Activated naive CD8-positive, alpha-beta T cell treated with anti-CD3 and anti-CD28 coated beads for 36 hours (primary cell): ENCODE measurements around the gene ANO6. TPM values are rescaled to one million over a fixed set of nuclear protein-coding genes. Genes with fewer than 3 reads are reported as not detected.
"Not testable (repeated sequence)": the region's sequence is repeated elsewhere in the genome, so short reads cannot be mapped to it uniquely, and the experiment has no call there.

Experiments
- DNase-seq: peaks from one replicate; pipeline ENCODE4 v3.0.0; 2021
- H3K27ac Mint-ChIP-seq: one replicate; pipeline ENCODE4 v1.8.0; 2022; ENCODE audit warnings: mild to moderate bottlenecking, moderate library complexity, mixed read lengths
- H3K27me3 Mint-ChIP-seq: one replicate; pipeline ENCODE4 v1.8.0; 2022; ENCODE audit warnings: mild to moderate bottlenecking, mixed read lengths
- H3K36me3 Mint-ChIP-seq: one replicate; pipeline ENCODE4 v1.8.0; 2021; ENCODE audit warnings: mild to moderate bottlenecking, mixed read lengths
- H3K4me1 Mint-ChIP-seq: one replicate; pipeline ENCODE4 v1.8.0; 2021; ENCODE audit warnings: mixed read lengths
- H3K4me3 Mint-ChIP-seq: one replicate; pipeline ENCODE4 v1.8.0; 2022; ENCODE audit warnings: mild to moderate bottlenecking, moderate library complexity, mixed read lengths
- H3K9me3 Mint-ChIP-seq: one replicate; pipeline ENCODE4 v1.8.0; 2022; ENCODE audit warnings: mixed read lengths
- total RNA-seq, 2 experiments: library from RNA; stranded (reverse); gene quantifications; one replicate each; pipeline ENCODE4 v1.2.3, GENCODE V29; 2021

ANO6 gene
- total RNA-seq, 2 experiments from 2014 or later = 12.1 to 12.6 TPM

DNA sequence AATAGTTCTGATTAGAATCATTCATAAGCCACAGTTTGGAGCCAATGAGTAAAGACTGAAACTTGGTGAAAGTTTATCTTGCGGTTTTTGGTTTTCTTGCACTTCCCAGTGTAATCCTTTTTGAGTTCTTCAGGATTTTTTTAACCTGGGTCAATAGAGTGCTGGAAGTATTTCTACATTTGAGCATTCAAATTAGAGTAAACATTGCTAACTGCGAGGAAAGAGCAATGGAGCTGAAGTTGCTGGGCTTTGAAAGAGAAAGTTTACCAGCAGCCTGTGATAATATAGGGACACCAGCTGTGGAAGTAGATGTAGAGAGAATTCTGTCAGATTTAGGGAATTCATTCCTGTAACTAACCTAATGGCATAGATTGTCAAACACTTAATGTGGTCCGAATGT, 30.3 kb downstream of the ANO6 start:
- H3K4me3 Mint-ChIP-seq = no peak overlapping the region
- no peak overlapping the region for H3K27ac Mint-ChIP-seq
- H3K27me3 Mint-ChIP-seq = no peaks in the 10 kb centered on the region
- no peak for DNase-seq
- H3K4me1 Mint-ChIP-seq = peaks cover 5% of the 10 kb centered on the region
- peaks cover 2% of the 10 kb centered on the region for H3K9me3 Mint-ChIP-seq
- H3K36me3 Mint-ChIP-seq = peaks cover 17% of the 10 kb centered on the region

DNA sequence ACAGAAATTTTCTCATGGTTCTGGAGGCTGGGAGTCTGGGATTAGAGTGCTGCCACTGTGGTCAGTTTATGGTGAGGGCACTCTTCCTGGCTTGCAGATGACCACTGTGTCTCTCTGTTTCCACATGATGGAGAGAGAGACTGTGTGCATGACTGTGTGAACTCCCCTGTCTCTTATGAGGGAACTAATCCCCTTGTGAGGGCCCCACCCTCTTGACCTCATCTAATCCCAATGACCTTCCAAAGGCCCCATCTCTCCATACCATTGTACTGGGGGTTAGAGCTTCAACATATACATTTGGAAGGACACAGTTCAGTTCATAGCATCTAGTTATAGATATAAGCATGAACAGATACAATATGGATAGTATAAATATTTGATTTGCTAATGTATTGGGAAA, 31.7 kb downstream of the ANO6 start:
- Mint-ChIP-seq H3K36me3 (peaks cover 11% of the 10 kb centered on the region), H3K27ac (no peak overlapping the region), H3K27me3 (no peaks in the 10 kb centered on the region), H3K4me1 (peaks cover 5% of the 10 kb centered on the region), H3K4me3 (no peak overlapping the region), H3K9me3 (peaks cover 2% of the 10 kb centered on the region)
- DNase-seq = no peak

GRCh38 chr12:45248095-45248494, 32.2 kb downstream of the ANO6 start:
- H3K27ac Mint-ChIP-seq = no peak overlapping the region
- no peak overlapping the region for H3K4me3 Mint-ChIP-seq
- H3K4me1 Mint-ChIP-seq = peaks cover 5% of the 10 kb centered on the region
- H3K9me3 Mint-ChIP-seq = peaks cover 2% of the 10 kb centered on the region
- H3K27me3 Mint-ChIP-seq = no peaks in the 10 kb centered on the region
- no peak for DNase-seq
- H3K36me3 Mint-ChIP-seq = peaks cover 11% of the 10 kb centered on the region

DNA sequence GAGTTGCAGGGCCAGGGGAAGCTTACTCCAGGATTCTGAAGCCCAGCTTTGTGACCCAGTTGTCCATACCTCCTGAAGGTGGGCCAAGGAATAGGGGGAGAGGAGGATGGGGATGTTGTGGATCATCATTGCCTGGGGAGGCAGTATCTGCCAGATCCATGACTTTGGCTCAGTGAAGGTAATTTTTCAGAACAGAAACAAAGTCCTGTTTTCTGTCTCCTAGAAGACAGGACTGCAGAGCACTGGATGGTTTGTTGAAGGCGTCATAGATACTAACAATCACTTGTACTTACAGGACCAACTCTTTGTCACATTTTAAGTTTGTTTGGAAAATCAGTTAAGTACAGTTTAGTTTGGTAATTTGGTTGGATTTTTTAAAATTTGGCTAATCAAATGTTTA, 38.4 kb downstream of the ANO6 start:
- peaks cover 10% of the 10 kb centered on the region for H3K4me1 Mint-ChIP-seq
- H3K9me3 Mint-ChIP-seq = no peaks in the 10 kb centered on the region
- H3K4me3 Mint-ChIP-seq = no peak overlapping the region
- DNase-seq = no peak
- H3K36me3 Mint-ChIP-seq = peaks cover 5% of the 10 kb centered on the region
- H3K27ac Mint-ChIP-seq = no peak overlapping the region
- no peaks in the 10 kb centered on the region for H3K27me3 Mint-ChIP-seq

DNA sequence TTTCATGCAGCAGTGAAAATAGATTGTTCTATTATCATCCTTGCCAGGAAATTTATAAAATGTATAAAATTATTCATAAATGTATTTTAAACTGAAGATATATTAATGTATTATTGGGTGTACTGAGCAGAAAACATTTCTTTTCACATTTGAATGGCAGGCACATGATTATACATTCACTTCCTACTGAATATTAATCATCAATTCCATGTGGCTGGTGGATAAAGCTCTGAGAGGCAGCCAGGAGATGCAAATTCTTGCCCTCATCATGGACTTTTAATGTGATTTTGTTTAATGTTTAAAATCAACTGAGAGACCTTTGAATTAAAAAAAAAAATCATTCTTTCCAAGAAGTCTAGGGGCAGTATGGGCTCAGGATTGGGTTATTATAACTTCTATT, 40.8 kb downstream of the ANO6 start:
- Mint-ChIP-seq H3K27me3 (no peaks in the 10 kb centered on the region), H3K36me3 (peaks cover 7% of the 10 kb centered on the region), H3K27ac (no peak overlapping the region), H3K4me3 (no peak overlapping the region), H3K9me3 (no peaks in the 10 kb centered on the region), H3K4me1 (peaks cover 10% of the 10 kb centered on the region)
- DNase-seq = no peak

DNA sequence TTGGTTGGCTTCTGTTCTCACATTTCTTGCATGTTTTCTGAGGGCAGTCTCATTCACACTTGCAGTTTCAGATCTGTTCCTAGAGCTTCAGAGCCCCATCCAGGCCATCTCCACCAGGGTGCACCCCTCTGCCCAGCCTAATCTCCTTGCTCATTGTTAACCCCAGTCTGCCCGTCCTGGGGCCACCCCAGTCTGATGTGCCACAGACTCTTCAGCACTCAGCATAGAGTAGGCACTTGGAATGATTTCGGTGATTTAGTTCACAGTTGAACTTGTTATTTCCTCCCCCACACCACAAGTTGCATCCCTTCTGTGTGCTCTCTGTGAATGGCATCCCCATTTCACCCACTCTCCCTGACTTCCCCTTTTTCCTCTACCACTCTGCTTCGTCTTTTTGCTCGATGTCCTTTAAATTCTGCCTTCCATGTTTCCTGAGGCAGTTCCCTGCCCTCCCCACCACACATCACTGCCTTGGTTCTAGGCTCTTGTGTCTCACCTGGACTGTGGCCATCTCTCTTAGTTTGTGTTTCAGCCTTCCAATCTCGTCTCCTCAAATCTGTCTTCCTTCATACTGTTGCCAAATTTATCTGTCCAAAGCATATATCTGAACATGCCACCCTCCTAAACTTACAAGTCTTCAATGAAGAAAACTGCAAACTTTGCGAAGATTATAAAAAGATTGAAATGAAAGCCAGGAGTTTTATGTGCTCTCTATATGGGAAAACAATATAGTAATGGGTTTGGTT, 41.5 kb downstream of the ANO6 start:
- Mint-ChIP-seq H3K27ac (no peak overlapping the region), H3K36me3 (peaks cover 7% of the 10 kb centered on the region), H3K4me1 (peaks cover 10% of the 10 kb centered on the region), H3K9me3 (no peaks in the 10 kb centered on the region), H3K4me3 (no peak overlapping the region), H3K27me3 (no peaks in the 10 kb centered on the region)
- DNase-seq = no peak

DNA sequence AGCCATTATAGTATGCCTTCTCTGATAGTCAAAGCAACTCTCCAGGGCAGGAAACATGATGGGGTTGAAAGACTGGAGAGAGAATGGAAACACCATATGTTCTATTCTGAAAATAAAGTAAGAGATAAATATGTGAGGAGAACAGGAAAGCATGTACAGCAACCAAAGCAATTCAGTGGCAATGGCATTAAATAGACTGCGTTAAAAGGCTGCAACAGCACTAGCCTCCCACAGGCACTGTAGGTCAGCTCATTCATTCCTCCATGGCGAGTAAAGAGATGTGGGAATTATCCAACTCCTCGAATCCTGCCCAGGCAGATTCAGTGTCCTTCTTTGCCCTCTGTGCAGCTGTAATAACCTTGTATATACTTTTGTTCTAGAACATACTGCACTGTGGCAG, 43.8 kb downstream of the ANO6 start:
- Mint-ChIP-seq H3K4me1 (peaks cover 10% of the 10 kb centered on the region), H3K36me3 (peaks cover 4% of the 10 kb centered on the region), H3K4me3 (no peak overlapping the region), H3K27me3 (no peaks in the 10 kb centered on the region), H3K9me3 (no peaks in the 10 kb centered on the region), H3K27ac (no peak overlapping the region)
- DNase-seq = no peak

GRCh38 chr12:45260104-45260815, 44.4 kb downstream of the ANO6 start:
- DNase-seq = no peak
- Mint-ChIP-seq H3K36me3 (peaks cover 4% of the 10 kb centered on the region), H3K27me3 (no peaks in the 10 kb centered on the region)

DNA sequence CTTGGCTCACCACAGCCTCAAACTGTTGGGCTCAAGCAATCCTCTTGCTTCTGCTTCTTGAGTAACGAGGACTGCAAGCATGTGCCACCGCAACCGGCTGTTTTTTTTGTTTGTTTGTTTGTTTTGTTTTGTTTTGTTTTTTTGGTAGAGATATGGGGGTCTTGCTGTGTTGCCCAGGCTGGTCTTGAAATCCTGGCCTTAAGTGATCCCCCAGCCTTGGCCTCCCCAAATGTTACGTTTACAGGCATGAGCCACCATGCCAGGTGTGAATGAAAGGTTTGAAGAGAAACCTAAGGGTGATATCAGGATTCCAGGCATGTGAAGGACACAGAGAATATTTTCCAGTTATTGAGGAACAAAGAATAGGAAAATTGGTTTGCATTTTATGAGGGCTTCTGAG, 45.0 kb downstream of the ANO6 start:
- Mint-ChIP-seq H3K4me3 (no peak overlapping the region), H3K27me3 (no peaks in the 10 kb centered on the region), H3K27ac (no peak overlapping the region), H3K4me1 (peaks cover 10% of the 10 kb centered on the region), H3K9me3 (no peaks in the 10 kb centered on the region), H3K36me3 (peaks cover 4% of the 10 kb centered on the region)
- no peak for DNase-seq

More at GRCh38 chr12:45260104-45260815, 44.4 kb downstream of the ANO6 start:
- H3K4me1 Mint-ChIP-seq = peaks cover 10% of the 10 kb centered on the region
- no peak overlapping the region for H3K4me3 Mint-ChIP-seq
- H3K27ac Mint-ChIP-seq = no peak overlapping the region
- no peaks in the 10 kb centered on the region for H3K9me3 Mint-ChIP-seq

- not testable (repeated sequence) for H3K27me3 Mint-ChIP-seq, DNase-seq, H3K9me3 Mint-ChIP-seq, H3K4me1 Mint-ChIP-seq, H3K4me3 Mint-ChIP-seq, H3K27ac Mint-ChIP-seq, H3K36me3 Mint-ChIP-seq
Measured at GRCh38 chr12:45262185-45262584, 46.3 kb downstream of the ANO6 start.

DNA sequence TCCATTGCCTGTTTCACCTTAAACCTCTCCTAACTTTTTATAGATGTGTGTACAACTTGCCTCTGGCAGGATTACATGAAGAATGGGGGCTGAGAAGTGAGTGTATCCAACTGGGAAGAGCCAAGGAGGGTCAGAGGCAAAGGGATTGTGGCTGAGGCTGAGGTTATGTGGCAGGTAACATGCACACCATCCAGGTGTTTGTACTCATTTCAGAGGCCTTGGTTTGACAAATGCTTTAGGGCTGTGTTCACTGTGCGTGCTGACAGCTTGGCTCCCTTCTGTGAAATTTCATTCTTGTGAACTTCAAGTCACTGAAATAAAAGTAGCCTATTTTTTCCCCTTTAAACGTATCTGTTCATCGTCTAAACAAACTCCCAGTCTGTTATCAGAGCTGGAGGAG, 47.7 kb downstream of the ANO6 start:
- no peaks in the 10 kb centered on the region for H3K9me3 Mint-ChIP-seq
- no peak for DNase-seq
- H3K36me3 Mint-ChIP-seq = peaks cover 4% of the 10 kb centered on the region
- no peak overlapping the region for H3K27ac Mint-ChIP-seq
- no peaks in the 10 kb centered on the region for H3K27me3 Mint-ChIP-seq
- H3K4me3 Mint-ChIP-seq = no peak overlapping the region
- peaks cover under 1% of the 10 kb centered on the region for H3K4me1 Mint-ChIP-seq

- DNase-seq = no peak
- peaks cover 11% of the 10 kb centered on the region for H3K4me1 Mint-ChIP-seq
- H3K9me3 Mint-ChIP-seq = no peaks in the 10 kb centered on the region
- no peaks in the 10 kb centered on the region for H3K27me3 Mint-ChIP-seq
- no peak overlapping the region for H3K27ac Mint-ChIP-seq
- peaks cover 3% of the 10 kb centered on the region for H3K36me3 Mint-ChIP-seq
- H3K4me3 Mint-ChIP-seq = no peak overlapping the region
Measured at GRCh38 chr12:45268672-45269411, 52.9 kb downstream of the ANO6 start.

GRCh38 chr12:45269412-45269751, 53.5 kb downstream of the ANO6 start:
- Mint-ChIP-seq H3K27me3 (no peaks in the 10 kb centered on the region), H3K4me1 (peaks cover 11% of the 10 kb centered on the region), H3K9me3 (no peaks in the 10 kb centered on the region), H3K36me3 (peaks cover 3% of the 10 kb centered on the region), H3K4me3 (no peak overlapping the region), H3K27ac (no peak overlapping the region)
- no peak for DNase-seq

- Mint-ChIP-seq H3K9me3 (no peaks in the 10 kb centered on the region), H3K4me1 (peaks cover 11% of the 10 kb centered on the region), H3K4me3 (no peak overlapping the region), H3K36me3 (peaks cover 3% of the 10 kb centered on the region), H3K27me3 (no peaks in the 10 kb centered on the region), H3K27ac (no peak overlapping the region)
- DNase-seq = no peak
Measured at GRCh38 chr12:45270951-45271350, 55.1 kb downstream of the ANO6 start.

DNA sequence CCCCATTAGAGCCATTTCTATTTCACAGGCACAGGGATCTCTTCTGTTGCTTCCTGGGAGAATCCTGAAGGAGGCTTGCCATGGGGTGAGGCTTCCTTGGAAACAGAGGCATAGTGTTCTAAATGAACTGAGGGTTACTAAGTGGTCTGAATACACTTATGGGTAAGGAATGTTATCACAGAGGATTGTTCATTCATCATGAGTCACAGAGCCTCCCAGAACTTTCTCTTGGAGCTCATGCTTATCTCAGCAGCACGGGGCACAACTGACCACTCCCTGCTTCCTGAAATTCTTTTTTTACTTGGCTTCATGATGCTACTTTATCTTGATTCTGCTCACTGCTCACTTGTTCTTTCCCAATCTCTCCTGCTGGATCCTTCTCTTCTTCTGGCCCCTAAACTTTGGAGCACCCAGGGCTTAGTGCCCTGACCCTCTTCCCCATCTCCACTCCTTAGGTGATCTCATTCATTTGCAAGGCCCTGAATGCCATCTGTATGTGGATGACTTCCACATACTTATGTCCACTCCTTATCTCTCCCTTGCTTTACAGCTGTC, 57.9 kb downstream of the ANO6 start:
- Mint-ChIP-seq H3K27me3 (no peaks in the 10 kb centered on the region), H3K27ac (no peak overlapping the region), H3K36me3 (peaks cover 6% of the 10 kb centered on the region), H3K4me3 (no peak overlapping the region), H3K9me3 (no peaks in the 10 kb centered on the region), H3K4me1 (peaks cover 8% of the 10 kb centered on the region)
- no peak for DNase-seq
